ENCODE measurements around the gene EIF4A3.

EIF4A3 gene

GRCh38 chr17:80132906-80133625 lies 13.9 kb downstream of the EIF4A3 start:
- no peak for DNase-seq

- no peak for DNase-seq
Measured at GRCh38 chr17:80130992-80131391, 15.9 kb downstream of the EIF4A3 start.

DNA sequence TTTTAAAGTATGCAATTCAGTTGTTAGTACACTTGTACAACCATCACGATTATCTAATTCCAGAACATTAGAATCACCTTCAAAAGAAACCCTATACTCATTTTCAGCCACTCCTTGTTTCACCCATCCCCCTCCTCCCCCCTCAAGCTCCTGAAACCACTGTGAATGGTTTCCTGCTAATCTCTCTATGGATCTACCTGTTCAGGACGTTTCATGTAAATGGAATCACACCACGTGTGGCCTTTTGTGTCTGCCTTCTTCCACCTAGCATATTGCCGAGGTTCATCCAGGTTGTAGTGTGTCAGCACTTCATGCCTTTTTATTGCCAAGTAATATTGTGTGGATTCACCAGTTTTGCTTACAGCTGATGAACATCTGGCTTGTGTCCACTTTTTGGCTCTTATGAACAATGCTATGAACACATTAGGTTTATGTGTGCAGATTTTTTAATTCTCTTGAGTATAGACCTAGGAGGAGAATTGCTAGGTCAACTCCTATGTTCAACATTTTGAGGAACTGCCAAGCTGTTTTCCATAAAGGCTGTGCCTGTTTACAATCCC lies 17.8 kb downstream of the EIF4A3 start:
- DNase-seq, result no peak

- DNase-seq, result no peak
Measured at GRCh38 chr17:80126449-80126715, 20.5 kb downstream of the EIF4A3 start.

DNA sequence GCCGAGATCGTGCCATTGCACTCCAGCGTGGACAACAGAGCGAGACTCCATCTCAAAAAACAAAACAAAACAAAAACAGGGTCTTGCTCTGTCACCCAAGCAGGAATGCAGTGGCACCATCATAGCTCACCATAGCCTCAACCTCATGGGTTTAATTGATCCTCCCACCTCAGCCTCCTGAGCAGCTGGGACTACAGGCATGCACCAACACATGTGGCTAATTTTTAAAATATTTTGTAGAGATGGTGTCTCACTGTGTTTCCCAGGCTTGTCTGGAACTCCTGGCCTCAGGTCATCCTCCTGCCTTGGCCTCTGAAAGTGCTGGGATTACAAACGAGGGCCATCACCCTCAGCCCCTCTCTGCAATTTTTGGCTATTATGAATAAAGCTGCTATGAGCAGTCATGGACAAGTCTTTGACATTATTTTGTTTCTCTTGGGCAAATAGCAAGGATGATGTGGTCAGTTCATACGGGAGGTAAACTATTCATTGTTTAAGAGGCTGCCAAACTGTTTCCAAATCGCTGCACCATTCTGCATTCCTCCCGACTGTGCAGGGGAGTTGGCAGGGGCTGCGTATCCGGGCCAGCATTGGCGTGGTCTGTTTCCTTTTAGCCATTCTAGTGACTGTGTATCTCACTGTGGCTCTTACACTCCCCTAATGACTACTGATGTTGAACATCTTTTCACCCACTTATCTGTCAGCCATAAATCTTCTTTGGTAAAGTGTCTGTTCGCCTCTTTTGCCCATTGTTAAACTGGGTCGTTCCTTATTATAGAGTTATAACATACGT lies 21.1 kb downstream of the EIF4A3 start:
- peak; percentile 69 for DNase-seq

DNA sequence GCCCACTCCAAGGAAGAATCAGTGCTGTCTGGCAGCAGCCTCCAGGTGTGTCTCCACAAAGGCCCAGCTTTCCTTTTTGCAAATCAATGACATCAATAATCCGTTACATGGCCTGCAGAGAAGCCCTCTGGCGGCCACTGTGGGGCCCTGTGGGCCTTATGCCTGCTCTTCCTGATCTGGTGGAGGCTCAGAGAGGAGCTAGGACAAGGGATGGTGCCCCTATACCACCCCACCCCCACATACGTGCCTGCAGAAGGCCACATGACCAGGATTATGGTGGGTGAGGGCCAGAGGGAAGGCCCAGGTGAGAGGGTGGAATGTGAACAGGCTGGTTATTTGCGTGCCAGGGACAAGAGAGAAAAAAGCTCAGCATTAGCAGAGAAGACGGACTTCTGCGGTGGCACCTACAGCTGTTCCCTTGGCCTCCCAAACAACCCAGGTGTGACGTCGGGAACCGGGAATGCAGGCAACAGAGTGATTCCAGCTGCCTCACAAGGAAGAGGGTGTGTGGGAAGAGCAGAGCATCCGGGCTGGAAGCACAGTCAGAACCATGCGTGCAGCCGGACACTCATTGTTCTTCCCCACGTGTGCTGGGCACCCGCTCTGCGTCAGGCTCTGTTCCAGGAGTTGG lies 22.5 kb downstream of the EIF4A3 start:
- DNase-seq, result peak; percentile 31

DNA sequence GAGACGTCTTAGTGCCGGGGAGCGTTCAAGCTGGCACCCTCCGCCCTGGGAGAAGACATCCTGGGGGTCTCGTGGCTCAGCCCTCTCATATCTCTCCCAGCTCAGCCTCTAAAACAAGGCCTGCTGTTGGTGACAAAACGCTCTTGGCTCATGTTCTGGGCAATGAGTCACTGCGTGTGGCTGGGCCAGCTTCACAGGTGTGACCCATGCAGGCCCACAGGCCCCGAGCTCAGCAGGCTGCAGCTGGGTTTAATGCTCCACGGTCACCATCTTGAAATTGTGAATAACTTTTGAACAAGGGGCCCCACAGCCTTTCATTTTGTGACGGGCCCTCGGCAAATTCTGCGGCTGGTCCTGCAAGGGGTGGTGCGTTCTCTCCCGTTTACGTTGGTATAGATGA lies 23.1 kb downstream of the EIF4A3 start:
- peak; percentile 36 for DNase-seq

DNA sequence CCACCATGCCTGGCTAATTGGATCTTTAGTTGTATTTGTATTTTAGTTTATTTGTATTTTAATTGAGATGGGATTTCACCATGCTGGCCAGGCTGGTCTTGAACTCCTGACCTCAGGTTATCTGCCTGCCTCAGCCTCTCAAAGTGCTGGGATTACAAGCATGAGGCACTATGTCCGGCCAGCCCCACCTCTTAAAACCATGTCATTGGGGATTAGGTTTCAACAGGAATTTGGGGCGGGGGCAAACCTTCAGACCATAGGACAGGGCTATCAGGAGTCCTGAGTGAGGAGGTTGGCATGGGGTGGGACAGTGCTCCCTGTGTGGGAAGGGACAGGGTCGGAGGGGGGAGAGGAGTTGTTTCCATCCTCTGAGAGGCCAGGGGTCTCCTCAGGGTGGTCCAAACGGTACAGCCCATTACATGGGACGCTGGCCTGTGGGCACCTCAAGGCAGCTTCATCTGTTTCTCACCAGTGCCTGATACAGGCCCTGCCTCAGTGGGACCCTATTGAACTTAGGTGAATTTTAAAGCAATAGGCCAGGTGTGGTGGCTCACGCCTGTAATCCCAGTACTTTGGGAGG lies 23.9 kb downstream of the EIF4A3 start:
- DNase-seq, result no peak

DNA sequence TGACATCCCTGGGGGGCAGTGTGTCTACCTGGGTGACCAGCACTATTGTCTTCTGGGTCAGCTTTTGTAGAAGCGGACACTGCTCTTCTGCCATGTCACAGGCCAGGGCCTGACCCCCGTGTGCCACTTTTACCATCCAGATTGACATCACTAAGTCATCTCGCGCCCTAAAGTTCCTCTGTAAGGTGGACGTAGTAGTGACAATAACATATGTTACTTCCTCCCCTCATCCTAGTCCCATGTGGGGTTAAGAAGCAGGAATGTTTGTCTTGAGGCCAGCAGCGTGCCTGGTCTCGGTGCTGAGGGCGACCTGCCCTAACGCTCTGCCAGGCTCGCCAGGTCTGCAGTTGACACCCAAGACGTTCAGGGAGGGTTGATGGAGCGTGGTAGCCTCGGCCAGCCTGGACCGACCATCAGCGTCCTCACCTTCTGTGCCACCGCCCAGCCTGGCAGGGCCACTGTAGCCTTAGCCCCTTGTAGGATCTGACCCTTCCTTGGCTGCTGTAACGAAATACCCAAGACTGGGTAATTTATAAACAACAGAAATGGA lies 24.8 kb downstream of the EIF4A3 start:
- no peak for DNase-seq

GRCh38 chr17:80119839-80120238 lies 27.1 kb downstream of the EIF4A3 start:
- DNase-seq, result no peak

DNA sequence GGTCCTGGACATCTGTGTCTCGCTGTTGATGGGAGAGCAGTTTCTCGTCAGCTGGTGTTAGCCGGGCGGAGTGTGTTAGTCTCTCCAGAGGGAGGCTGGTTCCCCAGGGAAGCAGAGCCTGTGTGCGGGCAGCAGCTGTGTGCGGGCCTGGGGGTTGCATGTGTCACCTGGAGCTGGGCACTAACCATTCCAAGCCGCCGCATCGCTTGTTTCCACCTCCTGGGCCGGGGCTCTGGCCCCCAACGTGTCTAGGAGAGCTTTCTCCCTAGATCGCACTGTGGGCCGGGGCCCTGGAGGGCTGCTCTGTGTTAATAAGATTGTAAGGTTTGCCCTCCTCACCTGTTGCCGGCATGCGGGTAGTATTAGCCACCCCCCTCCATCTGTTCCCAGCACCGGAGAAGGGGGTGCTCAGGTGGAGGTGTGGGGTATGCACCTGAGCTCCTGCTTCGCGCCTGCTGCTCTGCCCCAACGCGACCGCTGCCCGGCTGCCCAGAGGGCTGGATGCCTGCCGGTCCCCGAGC lies 27.6 kb downstream of the EIF4A3 start:
- no peak for DNase-seq

DNA sequence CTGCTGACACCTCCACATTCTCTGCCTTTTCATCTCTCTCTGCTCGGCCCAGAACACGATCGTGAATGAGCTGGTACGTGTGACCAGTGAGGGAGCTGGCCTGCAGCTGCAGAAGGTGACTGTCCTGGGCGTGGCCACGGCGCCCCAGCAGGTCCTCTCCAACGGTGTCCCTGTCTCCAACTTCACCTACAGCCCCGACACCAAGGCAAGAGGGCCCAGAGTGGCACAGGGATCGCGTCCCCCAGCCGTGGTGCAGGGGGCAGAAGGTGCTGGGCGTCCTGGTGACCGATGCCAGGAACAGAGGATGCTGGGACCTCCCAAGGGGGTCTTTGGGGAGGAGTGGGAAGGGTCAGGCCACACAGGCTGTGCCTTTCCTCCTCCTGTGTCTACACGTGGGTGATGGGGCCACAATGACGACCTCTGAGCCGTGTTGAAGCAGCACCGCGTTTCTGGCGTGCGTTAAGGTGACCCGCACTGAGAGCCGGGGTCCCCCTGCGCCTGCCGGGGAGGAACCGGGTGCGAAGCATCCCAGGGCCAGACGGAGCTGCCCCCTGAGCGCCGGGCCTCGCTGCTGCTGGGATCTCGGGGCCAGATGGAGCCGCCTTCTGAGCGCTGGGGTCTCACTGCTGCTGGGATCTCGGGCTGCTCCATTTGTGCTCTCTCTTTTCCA lies 28.2 kb downstream of the EIF4A3 start:
- no peak for DNase-seq

- no peak for DNase-seq
Measured at GRCh38 chr17:80117491-80118401, 29.2 kb downstream of the EIF4A3 start.

DNA sequence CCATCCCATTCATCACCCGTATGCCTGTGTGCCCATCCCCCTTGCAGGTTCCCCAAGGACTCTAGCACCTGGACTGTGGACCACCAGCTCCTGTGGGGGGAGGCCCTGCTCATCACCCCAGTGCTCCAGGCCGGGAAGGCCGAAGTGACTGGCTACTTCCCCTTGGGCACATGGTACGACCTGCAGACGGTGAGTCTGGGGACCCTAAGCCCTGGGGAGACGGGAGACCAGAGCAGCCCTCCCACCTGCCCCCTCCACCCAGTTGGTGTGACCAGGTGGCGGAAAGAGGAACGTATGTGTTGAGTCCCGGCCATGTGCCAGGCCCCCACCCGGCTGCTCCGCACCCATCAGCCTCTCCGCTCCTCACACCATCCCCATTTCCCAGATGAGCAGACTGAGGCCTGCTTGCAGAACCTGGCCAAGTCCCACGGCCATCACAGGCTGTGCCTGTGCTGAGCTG lies 30.0 kb downstream of the EIF4A3 start:
- DNase-seq, result no peak

GRCh38 chr17:80116276-80116920 lies 30.5 kb downstream of the EIF4A3 start:
- DNase-seq, result no peak

DNA sequence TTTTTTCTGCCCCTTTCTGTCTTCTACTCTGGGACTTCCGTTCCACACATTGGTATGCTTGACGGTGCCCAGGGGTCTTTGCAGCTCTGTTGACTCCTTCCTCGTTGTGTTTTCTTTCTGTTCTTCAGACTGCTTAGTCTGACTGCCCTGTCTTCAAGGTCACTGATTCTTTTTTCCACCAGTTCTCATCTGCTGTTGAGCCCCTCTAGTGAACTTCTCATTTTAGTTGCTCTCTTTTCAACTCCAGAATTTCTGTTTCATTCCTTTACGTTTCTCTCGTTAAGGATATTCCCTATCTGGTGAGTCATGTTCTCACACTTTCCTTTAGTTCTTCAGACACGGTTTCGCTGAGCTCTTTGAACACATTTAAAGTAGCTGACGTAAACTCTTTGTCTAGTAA lies 31.8 kb downstream of the EIF4A3 start:
- DNase-seq, result no peak

GRCh38 chr17:80114758-80115157 lies 32.2 kb downstream of the EIF4A3 start:
- DNase-seq, result no peak

- no peak for DNase-seq
Measured at GRCh38 chr17:80113033-80113484, 33.9 kb downstream of the EIF4A3 start.

DNA sequence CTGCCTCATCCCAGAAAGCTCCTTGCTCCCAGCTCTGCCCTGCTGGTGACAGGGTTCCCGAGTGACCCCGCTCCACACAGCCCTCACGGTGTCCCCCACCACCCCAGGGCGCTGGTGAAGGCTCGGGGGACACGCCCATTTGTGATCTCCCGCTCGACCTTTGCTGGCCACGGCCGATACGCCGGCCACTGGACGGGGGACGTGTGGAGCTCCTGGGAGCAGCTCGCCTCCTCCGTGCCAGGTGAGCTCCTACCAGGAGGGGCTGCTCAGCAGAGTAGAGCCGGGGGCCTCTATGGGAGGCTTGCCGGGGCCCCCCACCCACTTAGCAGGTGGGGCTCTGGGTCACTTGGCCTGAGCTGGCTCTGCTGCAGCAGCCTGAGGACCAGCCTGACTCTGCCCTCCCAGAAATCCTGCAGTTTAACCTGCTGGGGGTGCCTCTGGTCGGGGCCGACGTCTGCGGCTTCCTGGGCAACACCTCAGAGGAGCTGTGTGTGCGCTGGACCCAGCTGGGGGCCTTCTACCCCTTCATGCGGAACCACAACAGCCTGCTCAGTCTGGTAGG lies 34.4 kb downstream of the EIF4A3 start:
- no peak for DNase-seq
